HFF-Myc (cell line): Measurements from ENCODE around the gene SLC39A9.

Experiments
- DNase-seq: peaks from one replicate; pipeline ENCODE4 v3.0.0-alpha.2; 2011; ENCODE audit warnings: low read depth; ENCODE audit errors: extremely low read depth
- H3K4me3 ChIP-seq: replicated peaks from 2 replicates; pipeline ENCODE4 v1.5.1; 2011; ENCODE audit warnings: low read depth, mild to moderate bottlenecking, control low read depth, low read length
- CTCF ChIP-seq: IDR thresholded peaks from 2 replicates; pipeline ENCODE4 v1.5.1; 2012; ENCODE audit warnings: mild to moderate bottlenecking, low read depth, low read length, control low read depth; ENCODE audit errors: missing control alignments

Gene SLC39A9

GRCh38 chr14:69430306-69430939 lies 31.9 kb downstream of the SLC39A9 start:
- H3K4me3 ChIP-seq, result no peak overlapping the region
- TF ChIP-seq CTCF, result no peak
- no peak for DNase-seq

DNA sequence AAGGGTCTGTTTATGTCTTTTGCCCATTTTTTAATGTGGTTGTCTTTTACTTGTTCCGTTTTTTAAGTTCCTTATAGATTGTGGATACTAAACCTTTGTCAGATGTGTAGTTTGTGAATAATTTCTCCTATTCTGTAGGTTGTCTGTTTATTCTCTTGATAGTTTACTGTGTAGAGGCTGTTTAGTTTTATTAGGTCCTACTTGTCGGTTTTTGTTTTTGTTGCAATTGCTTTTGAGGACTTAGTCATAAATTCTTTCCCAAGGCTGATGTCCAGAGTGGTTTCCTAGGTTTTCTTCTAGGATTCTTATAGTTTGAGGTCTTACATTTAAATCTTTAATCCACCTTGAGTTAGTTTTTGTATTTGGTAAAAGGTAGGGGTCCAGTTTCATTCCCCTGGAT lies 33.9 kb downstream of the SLC39A9 start:
- no peak for DNase-seq
- H3K4me3 ChIP-seq, result no peak overlapping the region
- no peak for TF ChIP-seq CTCF

DNA sequence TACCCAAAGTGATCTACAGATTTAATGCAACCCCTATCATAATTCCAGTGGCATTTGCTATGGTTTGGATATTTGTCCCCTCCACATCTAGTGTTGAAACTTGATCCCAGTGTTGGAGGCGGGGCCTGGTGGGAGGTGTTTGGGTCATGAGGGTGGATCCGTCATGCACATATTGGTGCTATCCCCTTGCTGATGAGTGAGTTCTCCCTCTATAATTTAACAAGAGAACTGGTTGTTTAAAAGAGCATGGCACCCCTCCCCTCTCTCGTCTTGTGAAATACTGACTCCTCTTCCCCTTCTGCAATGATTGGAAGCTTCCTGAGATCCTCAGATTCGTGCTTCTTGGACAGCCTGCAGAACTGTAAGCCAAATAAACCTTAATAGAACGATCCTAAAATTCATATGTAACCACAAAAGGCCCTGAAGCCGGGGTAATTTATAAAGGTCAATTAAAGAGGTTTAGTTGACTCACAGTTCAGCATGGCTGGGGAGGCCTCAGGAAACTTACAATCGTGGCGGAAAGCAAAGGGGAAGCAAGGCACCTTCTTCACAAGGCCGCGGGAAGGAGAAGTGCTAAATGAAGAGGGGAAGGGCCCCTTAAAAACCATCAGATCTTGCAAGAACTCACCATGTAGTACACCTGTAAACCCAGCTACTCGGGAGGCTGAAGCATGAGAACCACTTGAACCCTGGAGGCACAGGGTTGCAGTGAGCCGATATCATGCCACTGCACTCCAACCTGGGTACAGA lies 41.2 kb downstream of the SLC39A9 start:
- no peak for TF ChIP-seq CTCF
- H3K4me3 ChIP-seq, result no peak overlapping the region
- DNase-seq, result no peak

DNA sequence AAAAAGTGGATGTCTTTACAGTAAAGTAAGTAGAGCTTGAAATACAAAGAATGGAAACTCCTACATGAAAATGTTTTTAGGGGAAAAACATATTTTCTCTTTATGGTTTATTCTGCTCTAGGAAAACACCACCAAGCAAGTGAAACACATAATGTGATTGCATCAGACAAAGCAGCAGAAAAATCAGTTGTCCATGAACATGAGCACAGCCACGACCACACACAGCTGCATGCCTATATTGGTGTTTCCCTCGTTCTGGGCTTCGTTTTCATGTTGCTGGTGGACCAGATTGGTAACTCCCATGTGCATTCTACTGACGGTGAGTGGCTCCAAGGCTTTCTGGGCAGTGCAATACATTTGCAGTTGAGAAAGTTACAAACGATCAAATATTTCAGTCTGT lies 43.5 kb downstream of the SLC39A9 start:
- no peak for TF ChIP-seq CTCF
- H3K4me3 ChIP-seq, result no peak overlapping the region
- no peak for DNase-seq

- no peak overlapping the region for H3K4me3 ChIP-seq
- no peak for TF ChIP-seq CTCF
- no peak for DNase-seq
These were observed 44.9 kb downstream of the SLC39A9 start for GRCh38 chr14:69443296-69443805.

- no peak overlapping the region for H3K4me3 ChIP-seq
- no peak for DNase-seq
- TF ChIP-seq CTCF, result no peak
These were observed 50.7 kb downstream of the SLC39A9 start for GRCh38 chr14:69449216-69449615.

- TF ChIP-seq CTCF, result no peak
- H3K4me3 ChIP-seq, result no peak overlapping the region
- DNase-seq, result no peak
These were observed 53.4 kb downstream of the SLC39A9 start for GRCh38 chr14:69451941-69452340.
